GM10266 (cell line): ENCODE measurements around the gene KNTC1.
"Not testable (repeated sequence)": the region's sequence is repeated elsewhere in the genome, so short reads cannot be mapped to it uniquely, and the experiment has no call there.

Source experiments
- DNase-seq: peaks from one replicate; pipeline ENCODE4 v3.0.0; 2012; ENCODE audit errors: extremely low spot score
- CTCF ChIP-seq: IDR thresholded peaks from 2 replicates; pipeline ENCODE4 v1.5.1; 2012; ENCODE audit warnings: mild to moderate bottlenecking, low read depth; ENCODE audit not compliant: control insufficient read depth, insufficient read depth; ENCODE audit errors: missing control alignments

KNTC1 gene

DNA sequence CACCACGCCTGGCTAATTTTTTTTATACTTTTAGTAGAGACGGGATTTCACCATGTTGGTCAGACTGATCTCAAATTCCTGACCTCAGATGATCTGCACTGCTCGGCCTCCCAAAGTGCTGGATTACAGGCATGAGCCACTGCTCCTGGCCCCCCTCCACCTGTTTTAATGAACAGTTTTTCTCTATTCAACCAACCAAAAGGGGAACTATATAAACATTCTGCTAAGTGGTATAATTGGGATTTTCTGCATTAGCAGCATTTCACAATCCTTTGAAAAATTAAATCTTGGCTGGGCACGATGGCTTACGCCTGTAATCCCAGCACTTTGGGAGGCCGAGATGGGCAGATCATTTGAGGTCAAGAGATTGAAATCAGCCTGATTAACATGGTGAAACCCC, 44.8 kb downstream of the KNTC1 start:
- no peak for DNase-seq
- no peak for TF ChIP-seq CTCF

- DNase-seq: not testable (repeated sequence)
Measured at GRCh38 chr12:122583294-122583693, 56.2 kb downstream of the KNTC1 start.

GRCh38 chr12:122584177-122584863, 57.3 kb downstream of the KNTC1 start:
- no peak for DNase-seq
- TF ChIP-seq CTCF: no peak

GRCh38 chr12:122590990-122591389, 63.9 kb downstream of the KNTC1 start:
- no peak for TF ChIP-seq CTCF
- DNase-seq: no peak

- DNase-seq: not testable (repeated sequence)
Measured at GRCh38 chr12:122591966-122592365, 64.9 kb downstream of the KNTC1 start.

GRCh38 chr12:122592543-122592942, 65.5 kb downstream of the KNTC1 start:
- not testable (repeated sequence) for DNase-seq

- no peak for DNase-seq
- TF ChIP-seq CTCF: no peak
Measured at GRCh38 chr12:122593910-122594309, 66.9 kb downstream of the KNTC1 start.

DNA sequence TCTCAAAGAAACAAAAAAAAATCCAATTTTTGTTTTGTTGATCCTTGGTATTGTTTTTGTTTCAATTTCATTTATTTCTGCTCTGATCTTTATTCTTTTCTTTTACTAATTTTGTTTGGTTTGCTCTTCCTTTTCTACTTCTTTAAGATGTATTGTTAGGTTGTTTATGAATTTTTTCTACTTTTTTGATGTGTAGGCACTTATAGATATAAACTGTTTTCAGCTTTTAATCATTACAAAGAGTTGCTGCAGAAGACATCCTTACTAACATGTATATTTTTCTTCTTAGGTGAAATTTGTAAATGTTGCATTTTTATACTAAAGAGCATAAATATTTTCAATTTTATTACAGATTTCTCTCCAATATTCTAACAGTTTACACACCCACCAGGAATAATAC, 69.8 kb downstream of the KNTC1 start:
- no peak for TF ChIP-seq CTCF
- DNase-seq: no peak

DNA sequence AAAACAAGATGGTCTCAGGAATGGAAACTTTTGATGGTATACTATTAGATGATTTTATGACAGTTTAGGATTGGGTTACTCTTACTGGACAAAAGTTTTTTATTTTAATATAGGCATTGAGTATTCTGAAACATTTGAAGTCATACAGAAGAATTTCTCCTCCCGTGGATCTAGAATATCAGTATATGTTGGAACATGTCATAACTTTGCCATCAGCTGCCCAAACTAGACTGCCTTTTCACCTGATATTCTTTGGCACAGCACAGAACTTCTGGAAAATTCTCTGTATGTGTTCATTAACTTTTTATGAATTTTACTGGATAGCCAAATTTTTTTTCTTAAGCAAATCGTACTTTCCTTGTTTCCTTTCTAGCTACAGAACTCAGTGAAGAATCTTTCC, 75.4 kb downstream of the KNTC1 start:
- no peak for TF ChIP-seq CTCF
- DNase-seq: no peak
